ENCODE data around the gene RPL7A. TPM values are rescaled to one million over a fixed set of nuclear protein-coding genes. Genes with fewer than 3 reads are reported as not detected.

The RPL7A gene
- total RNA-seq, 1 experiment from 2014 or later: 1,156 TPM

GRCh38 chr9:133346021-133346785 is 1.8 kb upstream of the RPL7A start:
- H2AFZ ChIP-seq (ENCODE audit: low read length): peak overlapping the region; percentile 57; the same call in 1 of the 2 replicates
- no peaks in the 10 kb centered on the region for H3K27me3 ChIP-seq (ENCODE audit: low read length)
- no peak overlapping the region for H3K27ac ChIP-seq (ENCODE audit: low read length)

DNA sequence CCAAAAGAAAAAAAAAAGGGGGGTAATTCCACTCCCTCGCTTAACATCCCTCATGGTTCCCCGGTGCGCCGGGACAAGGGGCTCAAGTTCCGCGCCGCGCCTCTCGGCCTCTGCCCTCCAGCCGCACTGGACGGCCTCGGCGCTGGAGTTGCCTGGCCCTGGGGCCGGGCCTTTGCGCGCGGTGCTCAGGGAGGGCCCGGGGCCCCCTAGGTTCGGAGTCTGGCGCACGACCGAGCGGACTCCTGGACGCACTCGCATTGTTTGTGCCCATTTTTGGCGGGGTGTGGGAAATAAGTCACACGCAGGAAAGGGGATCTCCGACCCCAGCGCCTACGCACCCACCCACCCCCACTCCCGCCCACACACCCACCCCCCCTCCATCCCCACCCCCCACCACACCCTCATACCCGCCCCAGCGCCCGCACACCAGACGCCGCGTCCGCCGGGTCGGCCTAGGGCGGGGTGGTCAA is 468 bp upstream of the RPL7A start:
- Histone ChIP-seq H3K27ac (ENCODE audit: low read length) (0 out of 2 replicates have a peak overlapping the region, but pooled peaks have one; percentile 18), H3K4me1 (ENCODE audit: insufficient read depth, low read length) (peaks cover 13% of the 10 kb centered on the region), H3K9me3 (ENCODE audit: low read length) (no peaks in the 10 kb centered on the region), H3K9ac (ENCODE audit: low read length) (peak overlapping the region; percentile 100), H3K9me2 (replicated peaks; ENCODE audit: low read length) (no peaks in the 10 kb centered on the region), H3K36me3 (ENCODE audit: low read depth, low read length) (peaks cover 41% of the 10 kb centered on the region), H3K4me2 (ENCODE audit: low read length) (peak overlapping the region; percentile 93), H3F3A (ENCODE audit: low read length, unreplicated experiment) (peaks cover 6% of the 10 kb centered on the region), H4K20me1 (ENCODE audit: low read length) (peaks cover 24% of the 10 kb centered on the region), H3K4me3 (ENCODE audit: low read length) (peak overlapping the region; percentile 100), H3K79me2 (ENCODE audit: low read length) (peaks cover 48% of the 10 kb centered on the region), H2AFZ (ENCODE audit: low read length) (peak overlapping the region; percentile 63), H3K27me3 (ENCODE audit: low read length) (no peaks in the 10 kb centered on the region)
- DNase-seq (peak; percentile 18), ATAC-seq (peak; percentile 34)
- no TSS peak for BruUV-seq (replicated peaks)
- intact Hi-C loops (cut with micrococcal nuclease): no loop called here
- ChIA-PET POLR2A (ENCODE audit: unreplicated experiment) (no interaction called here), CTCF (no interaction called here)
- TF ChIP-seq, protein P1, sequence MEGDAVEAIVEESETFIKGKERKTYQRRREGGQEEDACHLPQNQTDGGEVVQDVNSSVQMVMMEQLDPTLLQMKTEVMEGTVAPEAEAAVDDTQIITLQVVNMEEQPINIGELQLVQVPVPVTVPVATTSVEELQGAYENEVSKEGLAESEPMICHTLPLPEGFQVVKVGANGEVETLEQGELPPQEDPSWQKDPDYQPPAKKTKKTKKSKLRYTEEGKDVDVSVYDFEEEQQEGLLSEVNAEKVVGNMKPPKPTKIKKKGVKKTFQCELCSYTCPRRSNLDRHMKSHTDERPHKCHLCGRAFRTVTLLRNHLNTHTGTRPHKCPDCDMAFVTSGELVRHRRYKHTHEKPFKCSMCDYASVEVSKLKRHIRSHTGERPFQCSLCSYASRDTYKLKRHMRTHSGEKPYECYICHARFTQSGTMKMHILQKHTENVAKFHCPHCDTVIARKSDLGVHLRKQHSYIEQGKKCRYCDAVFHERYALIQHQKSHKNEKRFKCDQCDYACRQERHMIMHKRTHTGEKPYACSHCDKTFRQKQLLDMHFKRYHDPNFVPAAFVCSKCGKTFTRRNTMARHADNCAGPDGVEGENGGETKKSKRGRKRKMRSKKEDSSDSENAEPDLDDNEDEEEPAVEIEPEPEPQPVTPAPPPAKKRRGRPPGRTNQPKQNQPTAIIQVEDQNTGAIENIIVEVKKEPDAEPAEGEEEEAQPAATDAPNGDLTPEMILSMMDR (conservative IDR thresholded peaks at IDR 0.05; ENCODE audit: low read depth, low read length): no peak

More at GRCh38 chr9:133346021-133346785, 1.8 kb upstream of the RPL7A start:
- Histone ChIP-seq H3K9me2 (replicated peaks; ENCODE audit: low read length) (no peaks in the 10 kb centered on the region), H3K4me2 (ENCODE audit: low read length) (peak overlapping the region; percentile 88), H3K36me3 (ENCODE audit: low read depth, low read length) (peaks cover 28% of the 10 kb centered on the region), H3K9ac (ENCODE audit: low read length) (peak overlapping the region; percentile 100; the same call in 1 of the 2 replicates), H3F3A (ENCODE audit: low read length, unreplicated experiment) (peaks cover 6% of the 10 kb centered on the region), H4K20me1 (ENCODE audit: low read length) (peaks cover 19% of the 10 kb centered on the region), H3K4me1 (ENCODE audit: insufficient read depth, low read length) (peaks cover 13% of the 10 kb centered on the region), H3K9me3 (ENCODE audit: low read length) (no peaks in the 10 kb centered on the region), H3K79me2 (ENCODE audit: low read length) (peaks cover 48% of the 10 kb centered on the region), H3K4me3 (ENCODE audit: low read length) (peak overlapping the region; percentile 85)
- POLR2A ChIA-PET (ENCODE audit: unreplicated experiment): interaction anchor here (0.7 kb wide), 1 partner anchor 10 kb away, joined by 4 read pairs; the partner anchor contains the start of gene SURF1
- TF ChIP-seq, protein P1 (conservative IDR thresholded peaks at IDR 0.05; ENCODE audit: low read depth, low read length): no peak
- TF ChIP-seq EZH2 (IDR thresholded peaks at IDR 0.05; ENCODE audit: low read length, unreplicated experiment) (no peak), EZH2phosphoT487 (IDR thresholded peaks at IDR 0.05; ENCODE audit: borderline replicate concordance, low read length) (no peak)
- no peak for ATAC-seq
- CTCF ChIA-PET: no interaction called here
- DNase-seq: no peak
- intact Hi-C loops (cut with micrococcal nuclease): no loop called here
- no TSS peak for BruUV-seq (replicated peaks)
